ENCODE results near the gene LTBP2. TPM values are rescaled to one million over a fixed set of nuclear protein-coding genes. Genes with fewer than 3 reads are reported as not detected.

LTBP2 gene
- polyA plus RNA-seq, 1 donor from 2014 or later: 0.33 TPM

- Histone ChIP-seq H3K9ac (ENCODE audit: low read length) (no peak overlapping the region), H3K4me3 (ENCODE audit: low read length) (no peak overlapping the region), H3K9me2 (ENCODE audit: insufficient read depth, low read length) (no peaks in the 10 kb centered on the region), H4K20me1 (ENCODE audit: insufficient read depth) (no peaks in the 10 kb centered on the region), H3K9me3 (ENCODE audit: low read length) (no peaks in the 10 kb centered on the region), H3K27ac (ENCODE audit: low read length) (no peak overlapping the region), H3F3A (ENCODE audit: insufficient read depth, low read length, poor library complexity, severe bottlenecking) (no peaks in the 10 kb centered on the region), H3K27me3 (ENCODE audit: insufficient read depth, low read depth, low read length) (no peaks in the 10 kb centered on the region), H3K79me2 (replicated peaks; ENCODE audit: insufficient read depth, low read length) (no peaks in the 10 kb centered on the region), H3K36me3 (ENCODE audit: insufficient read depth, low read length) (no peaks in the 10 kb centered on the region), H2AFZ (ENCODE audit: low read depth, low read length) (no peak overlapping the region), H3K4me2 (ENCODE audit: low read length) (no peak overlapping the region)
- TF ChIP-seq RAD21 (conservative IDR thresholded peaks at IDR 0.05): no peak
- no peak for TF ChIP-seq POLR2AphosphoS5 (IDR thresholded peaks at IDR 0.05)
- no peak for TF ChIP-seq MXI1 (conservative IDR thresholded peaks at IDR 0.05; ENCODE audit: poor library complexity, severe bottlenecking)
- no peak for TF ChIP-seq EP300 (conservative IDR thresholded peaks at IDR 0.05; ENCODE audit: poor library complexity, severe bottlenecking)
- no peak for TF ChIP-seq SMC3 (conservative IDR thresholded peaks at IDR 0.05; ENCODE audit: poor library complexity)
- no peak for TF ChIP-seq TAF1 (IDR thresholded peaks at IDR 0.05; ENCODE audit: low read depth)
- TF ChIP-seq EZH2 (IDR thresholded peaks at IDR 0.05; ENCODE audit: borderline replicate concordance, insufficient read depth, low read length, poor library complexity, severe bottlenecking): no peak
- TF ChIP-seq, protein P1, sequence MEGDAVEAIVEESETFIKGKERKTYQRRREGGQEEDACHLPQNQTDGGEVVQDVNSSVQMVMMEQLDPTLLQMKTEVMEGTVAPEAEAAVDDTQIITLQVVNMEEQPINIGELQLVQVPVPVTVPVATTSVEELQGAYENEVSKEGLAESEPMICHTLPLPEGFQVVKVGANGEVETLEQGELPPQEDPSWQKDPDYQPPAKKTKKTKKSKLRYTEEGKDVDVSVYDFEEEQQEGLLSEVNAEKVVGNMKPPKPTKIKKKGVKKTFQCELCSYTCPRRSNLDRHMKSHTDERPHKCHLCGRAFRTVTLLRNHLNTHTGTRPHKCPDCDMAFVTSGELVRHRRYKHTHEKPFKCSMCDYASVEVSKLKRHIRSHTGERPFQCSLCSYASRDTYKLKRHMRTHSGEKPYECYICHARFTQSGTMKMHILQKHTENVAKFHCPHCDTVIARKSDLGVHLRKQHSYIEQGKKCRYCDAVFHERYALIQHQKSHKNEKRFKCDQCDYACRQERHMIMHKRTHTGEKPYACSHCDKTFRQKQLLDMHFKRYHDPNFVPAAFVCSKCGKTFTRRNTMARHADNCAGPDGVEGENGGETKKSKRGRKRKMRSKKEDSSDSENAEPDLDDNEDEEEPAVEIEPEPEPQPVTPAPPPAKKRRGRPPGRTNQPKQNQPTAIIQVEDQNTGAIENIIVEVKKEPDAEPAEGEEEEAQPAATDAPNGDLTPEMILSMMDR (IDR thresholded peaks at IDR 0.05; ENCODE audit: poor library complexity, severe bottlenecking): no peak
- TF ChIP-seq REST (IDR thresholded peaks at IDR 0.05; ENCODE audit: borderline replicate concordance): no peak
Observed at GRCh38 chr14:74591899-74592298, 20.1 kb downstream of the LTBP2 start.

GRCh38 chr14:74591394-74591793, 20.6 kb downstream of the LTBP2 start:
- no peak overlapping the region for H3K4me2 ChIP-seq (ENCODE audit: low read length)
- H3F3A ChIP-seq (ENCODE audit: insufficient read depth, low read length, poor library complexity, severe bottlenecking): no peaks in the 10 kb centered on the region
- no peaks in the 10 kb centered on the region for H3K27me3 ChIP-seq (ENCODE audit: insufficient read depth, low read depth, low read length)
- no peaks in the 10 kb centered on the region for H3K9me3 ChIP-seq (ENCODE audit: low read length)
- no peaks in the 10 kb centered on the region for H4K20me1 ChIP-seq (ENCODE audit: insufficient read depth)
- H3K4me3 ChIP-seq (ENCODE audit: low read length): no peak overlapping the region
- no peak for TF ChIP-seq SMC3 (conservative IDR thresholded peaks at IDR 0.05; ENCODE audit: poor library complexity)
- TF ChIP-seq, protein P1 (IDR thresholded peaks at IDR 0.05; ENCODE audit: poor library complexity, severe bottlenecking): no peak
- TF ChIP-seq POLR2AphosphoS5 (IDR thresholded peaks at IDR 0.05): no peak
- no peak for TF ChIP-seq EZH2 (IDR thresholded peaks at IDR 0.05; ENCODE audit: borderline replicate concordance, insufficient read depth, low read length, poor library complexity, severe bottlenecking)
- no peak for TF ChIP-seq REST (IDR thresholded peaks at IDR 0.05; ENCODE audit: borderline replicate concordance)
- no peak for TF ChIP-seq MXI1 (conservative IDR thresholded peaks at IDR 0.05; ENCODE audit: poor library complexity, severe bottlenecking)
- no peak for TF ChIP-seq RAD21 (conservative IDR thresholded peaks at IDR 0.05)
- no peak for TF ChIP-seq TAF1 (IDR thresholded peaks at IDR 0.05; ENCODE audit: low read depth)
- no peak for TF ChIP-seq EP300 (conservative IDR thresholded peaks at IDR 0.05; ENCODE audit: poor library complexity, severe bottlenecking)
- no peaks in the 10 kb centered on the region for H3K9me2 ChIP-seq (ENCODE audit: insufficient read depth, low read length)
- no peaks in the 10 kb centered on the region for H3K79me2 ChIP-seq (replicated peaks; ENCODE audit: insufficient read depth, low read length)
- H3K9ac ChIP-seq (ENCODE audit: low read length): no peak overlapping the region
- no peaks in the 10 kb centered on the region for H3K36me3 ChIP-seq (ENCODE audit: insufficient read depth, low read length)
- H2AFZ ChIP-seq (ENCODE audit: low read depth, low read length): no peak overlapping the region
- no peak overlapping the region for H3K27ac ChIP-seq (ENCODE audit: low read length)

All from neural cell (in vitro differentiated cells).